Endothelial cell of umbilical vein (primary cell): ENCODE data around the gene SERPINF2. TPM values are rescaled to one million over a fixed set of nuclear protein-coding genes. Genes with fewer than 3 reads are reported as not detected.

Experiments
- BruUV-seq: library from RNA; stranded (reverse); fragments of 400-500 nt; replicated peaks from 2 replicates; lab custom pipeline; 2021; lab: Mats Ljungman, UMichigan
- CTCF ChIA-PET: fragments of 300-600, 350-600 bp; sonication (Branson Sonifier 250); formaldehyde crosslinking; loops from one replicate; lab custom pipeline; 2021; ENCODE audit warnings: antibody characterized with exemption, inconsistent platforms; lab: Charles Lee
- POLR2A ChIA-PET: fragments of 300-600, 350-600 bp; sonication (Branson Sonifier 250); formaldehyde crosslinking; loops from one replicate; lab custom pipeline; 2021; ENCODE audit warnings: antibody characterized with exemption, inconsistent platforms; lab: Charles Lee
- DNase-seq: peaks from one replicate; pipeline ENCODE4 v3.0.0-alpha.2; 2011; ENCODE audit warnings: low read depth, low spot score
- FAIRE-seq: peaks from 2 replicates; lab custom pipeline; 2011; peaks lifted over from hg19 to GRCh38; lab: Jason Lieb, UNC
- H2AFZ ChIP-seq: 2 replicates; pipeline ENCODE4 v1.6.0; 2012; ENCODE audit warnings: low read depth, low read length, control low read depth, inconsistent platforms
- H3K27ac ChIP-seq: 2 replicates; pipeline ENCODE4 v1.5.1; 2011; ENCODE audit warnings: low read depth, mild to moderate bottlenecking, control low read depth, low read length, moderate library complexity; ENCODE audit not compliant: insufficient read depth
- H3K27me3 ChIP-seq, 2 experiments: 2 replicates each; pipeline versions ENCODE4 v1.6.0 to v1.6.1; 2011; ENCODE audit warnings: low read length in 2 of 2, mixed read lengths in 1 of 2; ENCODE audit not compliant: control insufficient read depth in 2 of 2, insufficient read depth in 2 of 2
- H3K36me3 ChIP-seq, 2 experiments: 2 replicates in 1 of 2; 3 replicates in 1 of 2; pipeline ENCODE4 v1.5.1; 2011; ENCODE audit warnings: low read length in 2 of 2, mild to moderate bottlenecking in 1 of 2, moderate library complexity in 1 of 2; ENCODE audit not compliant: control insufficient read depth in 2 of 2, insufficient read depth in 2 of 2; ENCODE audit errors: extremely low read depth in 1 of 2
- H3K4me1 ChIP-seq: 3 replicates; pipeline ENCODE4 v1.5.1; 2011; ENCODE audit warnings: mild to moderate bottlenecking, low read length; ENCODE audit not compliant: control insufficient read depth, insufficient read depth; ENCODE audit errors: extremely low read depth
- H3K4me2 ChIP-seq: 2 replicates; pipeline ENCODE4 v1.6.1; 2011; ENCODE audit warnings: low read length, control low read depth, mixed read lengths; ENCODE audit not compliant: insufficient read depth
- H3K4me3 ChIP-seq, 3 experiments: fragments of 200-600 bp in 1 of 3; sonication (generic), shearing (Covaris generic) in 1 of 3; replicated peaks in 1 of 3; 2 replicates each; pipeline ENCODE4 v1.5.1; 2011 to 2016; ENCODE audit warnings: control low read depth in 3 of 3, low read length in 3 of 3, mild to moderate bottlenecking in 2 of 3, inconsistent platforms in 1 of 3, low read depth in 1 of 3, moderate library complexity in 1 of 3; ENCODE audit not compliant: insufficient read depth in 1 of 3
- H3K79me2 ChIP-seq: 2 replicates; pipeline ENCODE4 v1.6.0; 2012; ENCODE audit warnings: low read length, inconsistent platforms; ENCODE audit not compliant: control insufficient read depth, insufficient read depth
- H3K9ac ChIP-seq: replicated peaks from 2 replicates; pipeline ENCODE3; 2011; ENCODE audit warnings: low read length, control low read depth; ENCODE audit not compliant: insufficient read depth; ENCODE audit errors: extremely low read depth
- H3K9me1 ChIP-seq: replicated peaks from 3 replicates; pipeline ENCODE4 v1.6.0; 2011; ENCODE audit warnings: mild to moderate bottlenecking, low read length; ENCODE audit not compliant: control insufficient read depth, insufficient read depth; ENCODE audit errors: extremely low read depth
- H3K9me3 ChIP-seq: replicated peaks from 2 replicates; pipeline ENCODE4 v1.5.1; 2012; ENCODE audit warnings: low read length, inconsistent platforms; ENCODE audit not compliant: control insufficient read depth, insufficient read depth
- H4K20me1 ChIP-seq: replicated peaks from 2 replicates; pipeline ENCODE3; 2011; ENCODE audit warnings: mild to moderate bottlenecking, low read length; ENCODE audit not compliant: control insufficient read depth, insufficient read depth; ENCODE audit errors: extremely low read depth
- CTCF ChIP-seq, 2 donors: IDR thresholded peaks; 1 replicate in 1 of 2; 2 replicates in 1 of 2; pipeline ENCODE4 v1.5.1; 2011; ENCODE audit warnings: low read length in 2 of 2, mild to moderate bottlenecking in 2 of 2, moderate library complexity in 2 of 2, control low read depth in 1 of 2, inconsistent platforms in 1 of 2, low read depth in 1 of 2; ENCODE audit not compliant: insufficient read depth in 1 of 2; ENCODE audit errors: extremely low read depth in 1 of 2
- EZH2 ChIP-seq: IDR thresholded peaks from 2 replicates; pipeline ENCODE4 v1.6.1; 2012; ENCODE audit warnings: borderline replicate concordance, low read depth, mild to moderate bottlenecking, moderate library complexity, low read length, inconsistent platforms; ENCODE audit not compliant: severe bottlenecking
- FOS ChIP-seq: IDR thresholded peaks from 2 replicates; pipeline ENCODE4 v1.6.1; 2011; ENCODE audit warnings: mild to moderate bottlenecking, low read length, moderate library complexity, borderline replicate concordance; ENCODE audit not compliant: insufficient read depth
- GATA2 ChIP-seq: IDR thresholded peaks from 2 replicates; pipeline ENCODE4 v1.7.0; 2011; ENCODE audit warnings: low read depth, mild to moderate bottlenecking, moderate library complexity, mixed read lengths, low read length; ENCODE audit not compliant: insufficient read length, insufficient read depth
- MAX ChIP-seq: IDR thresholded peaks from 2 replicates; pipeline ENCODE4 v1.6.1; 2011; ENCODE audit not compliant: insufficient read depth, insufficient read length
- MYC ChIP-seq: IDR thresholded peaks from one replicate; pipeline ENCODE4 v1.6.1; 2011; ENCODE audit warnings: mild to moderate bottlenecking, low read depth, low read length
- POLR2A ChIP-seq: IDR thresholded peaks from 2 replicates; pipeline ENCODE4 v1.6.1; 2012; ENCODE audit warnings: low read depth, mild to moderate bottlenecking, control low read depth, low read length
- POLR2AphosphoS5 ChIP-seq: IDR thresholded peaks from 2 replicates; pipeline ENCODE4 v1.6.1; 2012; ENCODE audit warnings: low read depth, mild to moderate bottlenecking, control low read depth, low read length, moderate library complexity; ENCODE audit not compliant: insufficient read depth
- dilution Hi-C: fragments of 300-500 bp; cut with MboI; formaldehyde crosslinking; loops from one replicate; pipeline ENCODE4 v1.15.0; 2019; ENCODE audit warnings: low sequenced_read_pairs; ENCODE audit not compliant: extremely low pct_ligation_motif_present
- intact Hi-C: fragments of 100-400 bp; cut with micrococcal nuclease; formaldehyde crosslinking; loops from one replicate; pipeline ENCODE4 v1.10.0; 2022
- polyA plus RNA-seq, 4 experiments: library from polyadenylated mRNA; depleted of rRNA in 3 of 4; stranded (reverse) in 3 of 4; unstranded in 1 of 4; fragments of >200 nt; gene quantifications; 2 replicates each; pipeline versions ENCODE4 v1.2.1 to v1.2.3, GENCODE V29; 2011 to 2012; ENCODE audit warnings: missing spikeins in 1 of 4
- total RNA-seq: library from RNA; stranded (reverse); gene quantifications from 2 replicates; pipeline ENCODE4 v1.2.3, GENCODE V29; 2021

The SERPINF2 gene
- total and polyA plus RNA-seq, 2 donors (not counting 3 experiments of a cell fraction or from before 2014, with no cell fraction given), result 0.03 TPM; not detected in 1

GRCh38 chr17:1802429-1802828, 59.8 kb downstream of the SERPINF2 start:
- dilution Hi-C loops (no loop called here), intact Hi-C loops (no loop called here)
- H3K36me3 ChIP-seq, result peaks cover 5 to 9% of the 10 kb centered on the region in 2 experiments
- no TSS peak for BruUV-seq
- no peak overlapping the region for H3K9ac ChIP-seq
- DNase-seq (no peak), FAIRE-seq (no peak)
- H3K9me3 ChIP-seq, result no peaks in the 10 kb centered on the region
- no peak overlapping the region for H3K4me2 ChIP-seq
- no peak overlapping the region for H3K4me3 ChIP-seq
- H3K4me1 ChIP-seq, result no peaks in the 10 kb centered on the region
- no peaks in the 10 kb centered on the region for H3K9me1 ChIP-seq
- peaks cover under 1% of the 10 kb centered on the region for H3K79me2 ChIP-seq
- H3K27ac ChIP-seq, result no peak overlapping the region
- POLR2A ChIA-PET, result no interaction called here
- TF ChIP-seq MYC (no peak), POLR2AphosphoS5 (no peak), EZH2 (no peak), CTCF (IDR thresholded peaks at IDR 0.05; ENCODE audit: extremely low read depth in 1 of 2, insufficient read depth in 1 of 2, low read depth in 1 of 2, low read length in 2 of 2) (no peak), MAX (no peak), GATA2 (no peak), POLR2A (no peak), FOS (no peak)
- H4K20me1 ChIP-seq, result no peaks in the 10 kb centered on the region
- no peaks in the 10 kb centered on the region for H3K27me3 ChIP-seq
- CTCF ChIA-PET, result no interaction called here
- H2AFZ ChIP-seq, result no peak overlapping the region
